HG02973 (cell line): ENCODE data around the gene SNTG2.

Source experiments
- ATAC-seq: cut with Tn5 transposase; IDR thresholded peaks from one replicate; pipeline ENCODE4 v1.9.1; 2021; ENCODE audit warnings: moderate library complexity; ENCODE audit not compliant: unreplicated experiment

The SNTG2 gene

DNA sequence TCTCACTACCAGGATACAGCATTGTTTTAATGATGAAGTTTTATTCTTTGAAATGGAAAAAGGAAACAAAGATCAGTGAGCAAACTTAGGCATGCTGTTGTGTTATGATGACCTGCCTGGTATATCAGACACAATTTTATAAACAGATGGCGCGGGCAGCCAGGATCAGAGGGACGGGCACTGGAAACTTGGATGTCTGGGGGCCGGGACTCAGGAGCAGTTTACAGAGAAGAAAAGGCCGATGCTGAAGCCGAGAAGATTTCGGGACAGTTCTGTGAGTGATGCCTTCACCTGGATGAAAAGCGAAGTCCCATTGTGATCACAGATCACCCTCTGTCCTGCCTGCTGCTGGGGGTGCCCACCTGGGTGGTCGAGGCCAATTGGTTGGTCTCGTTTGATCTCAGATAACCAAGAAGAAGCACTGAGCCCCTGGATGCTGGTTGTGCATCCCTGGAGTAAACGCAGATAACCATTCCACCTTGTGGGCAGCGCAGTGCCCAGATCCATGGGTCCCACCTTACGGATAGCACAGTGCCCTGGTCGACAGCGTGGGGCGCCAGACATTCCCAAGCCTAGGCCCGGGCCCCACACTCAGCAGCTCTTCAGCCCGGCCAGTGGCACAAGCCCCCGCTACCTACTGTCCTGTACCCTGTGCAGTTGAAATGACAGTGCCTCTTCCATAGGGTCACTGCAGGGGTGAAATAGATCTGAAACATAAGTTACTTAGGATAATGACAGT is 279.7 kb downstream of the SNTG2 start:
- ATAC-seq = no peak

DNA sequence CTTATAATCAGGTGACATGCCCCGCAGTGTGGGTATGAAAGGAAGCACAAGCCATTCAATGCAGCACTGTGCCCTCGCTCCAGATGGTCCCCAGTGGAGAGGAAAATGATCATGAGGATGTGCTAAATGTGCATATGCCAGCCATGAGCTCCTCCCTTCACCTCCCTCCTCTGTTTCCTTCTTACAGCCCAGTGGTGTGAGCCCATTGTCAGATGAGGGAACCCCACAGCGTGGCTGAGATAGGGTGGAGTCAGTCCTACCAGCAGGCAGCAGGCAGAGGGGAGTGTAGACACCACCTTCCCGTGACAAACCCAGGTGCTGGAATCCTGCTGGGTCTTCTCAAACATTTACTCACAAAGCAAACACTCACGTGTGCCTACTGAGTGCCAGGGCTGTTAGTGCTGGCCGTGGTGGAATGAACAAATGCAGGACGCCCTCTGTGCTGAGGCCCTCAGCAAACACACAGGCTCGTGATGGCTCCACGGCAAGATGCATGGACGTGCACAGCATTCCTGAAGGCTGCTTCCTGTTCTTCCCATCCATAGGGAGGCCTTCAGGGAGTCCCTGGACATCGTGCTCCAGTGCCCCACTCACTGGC is 280.9 kb downstream of the SNTG2 start:
- no peak for ATAC-seq

DNA sequence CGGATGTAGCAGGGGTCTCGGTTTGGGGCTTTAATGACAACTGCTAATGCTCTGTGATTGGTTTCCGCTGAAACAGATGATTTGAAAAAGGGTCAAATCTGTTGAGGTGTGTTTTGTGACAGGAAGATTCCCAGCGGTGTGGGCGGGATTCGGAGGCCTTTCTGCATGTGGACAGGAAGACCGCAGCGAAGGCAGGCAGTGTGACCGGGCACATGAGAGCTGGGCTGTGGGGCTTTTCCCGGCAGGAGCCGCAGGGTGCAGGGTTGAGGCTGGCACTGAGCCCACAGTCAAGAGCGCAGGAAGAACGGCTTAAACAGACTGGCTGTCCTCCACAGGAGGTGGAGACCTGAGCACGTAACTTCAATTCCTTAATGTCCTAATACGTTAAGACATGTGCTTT is 282.6 kb downstream of the SNTG2 start:
- ATAC-seq = no peak

DNA sequence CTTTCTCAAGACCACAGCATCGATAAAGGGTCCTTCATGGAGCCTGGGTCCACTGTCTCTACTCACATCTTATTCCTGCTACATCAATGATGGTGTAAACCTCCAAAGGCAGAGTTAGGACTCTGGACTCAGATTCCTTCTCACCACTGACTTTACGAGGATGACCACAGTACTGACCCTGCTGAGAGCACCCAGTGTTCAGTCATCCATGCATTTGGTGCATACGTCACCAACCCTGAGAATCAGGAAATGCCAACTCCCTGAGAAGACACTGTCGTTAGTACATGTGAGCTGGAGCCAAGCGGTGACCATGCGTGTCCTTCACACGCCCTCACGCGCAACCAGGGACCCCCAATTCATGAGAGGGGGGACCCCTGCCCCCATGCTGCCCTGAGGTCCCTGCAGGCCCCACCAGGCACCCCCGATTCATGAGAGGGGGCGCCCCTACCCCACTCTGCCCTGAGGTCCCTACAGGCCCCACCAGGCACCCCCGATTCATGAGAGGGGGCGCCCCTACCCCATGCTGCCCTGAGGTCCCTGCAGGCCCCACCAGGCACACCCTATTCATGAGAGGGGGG is 284.2 kb downstream of the SNTG2 start:
- no peak for ATAC-seq

DNA sequence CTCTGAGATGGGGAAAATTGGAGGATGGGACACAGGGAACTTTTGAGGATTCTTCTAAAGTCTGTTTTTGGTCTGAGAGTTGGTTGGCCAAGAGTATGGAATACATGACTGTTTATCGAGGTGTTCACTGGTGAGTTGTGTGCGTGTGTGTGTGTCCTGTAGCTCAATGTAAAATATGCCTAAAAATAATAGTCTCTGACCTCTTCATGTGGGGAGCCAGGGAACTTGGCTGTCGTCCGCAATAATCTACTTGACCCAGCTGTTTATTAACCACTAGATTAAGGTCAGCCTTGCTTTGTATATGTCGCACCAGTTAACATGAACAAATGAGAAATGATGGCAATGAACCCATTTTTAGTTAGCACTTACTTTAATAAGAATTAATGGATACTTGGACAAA is 285.2 kb downstream of the SNTG2 start:
- ATAC-seq = no peak

DNA sequence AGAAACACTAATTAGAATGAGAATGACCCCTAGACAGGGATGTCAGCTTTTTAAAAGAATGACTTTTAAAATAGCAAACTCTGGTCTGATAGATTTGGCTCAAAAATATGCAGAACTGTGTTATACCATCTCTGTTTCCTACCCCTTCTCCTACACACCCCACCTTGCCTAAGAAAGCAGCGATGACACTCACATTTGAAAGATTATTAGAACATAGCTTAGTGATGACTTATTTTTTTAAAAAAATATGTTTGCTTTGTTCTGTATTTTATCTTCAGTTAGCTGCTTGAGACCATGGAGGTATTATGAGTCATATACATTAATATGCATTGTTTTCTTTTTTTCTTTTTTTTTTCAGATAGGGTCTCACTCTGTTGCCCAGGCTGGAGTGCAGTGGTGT is 286.0 kb downstream of the SNTG2 start:
- no peak for ATAC-seq

DNA sequence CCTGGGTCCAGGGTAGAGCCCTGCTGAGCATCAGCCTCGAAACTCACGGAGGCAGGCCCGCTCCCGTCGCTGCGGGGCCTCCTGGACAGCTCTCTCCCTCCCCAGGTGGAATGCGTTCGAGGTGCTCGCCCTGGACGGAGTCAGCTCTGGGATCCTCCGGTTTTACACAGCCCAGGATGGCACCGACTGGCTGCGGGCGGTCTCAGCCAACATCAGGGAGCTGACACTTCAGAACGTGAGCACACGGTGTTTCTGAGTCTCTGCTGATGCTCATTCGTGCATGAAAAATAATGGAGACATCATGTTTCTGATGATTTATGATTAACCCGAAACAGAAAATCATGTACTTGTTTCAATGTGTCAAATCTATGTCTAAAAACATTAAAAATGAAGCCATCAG is 287.1 kb downstream of the SNTG2 start:
- ATAC-seq = no peak

DNA sequence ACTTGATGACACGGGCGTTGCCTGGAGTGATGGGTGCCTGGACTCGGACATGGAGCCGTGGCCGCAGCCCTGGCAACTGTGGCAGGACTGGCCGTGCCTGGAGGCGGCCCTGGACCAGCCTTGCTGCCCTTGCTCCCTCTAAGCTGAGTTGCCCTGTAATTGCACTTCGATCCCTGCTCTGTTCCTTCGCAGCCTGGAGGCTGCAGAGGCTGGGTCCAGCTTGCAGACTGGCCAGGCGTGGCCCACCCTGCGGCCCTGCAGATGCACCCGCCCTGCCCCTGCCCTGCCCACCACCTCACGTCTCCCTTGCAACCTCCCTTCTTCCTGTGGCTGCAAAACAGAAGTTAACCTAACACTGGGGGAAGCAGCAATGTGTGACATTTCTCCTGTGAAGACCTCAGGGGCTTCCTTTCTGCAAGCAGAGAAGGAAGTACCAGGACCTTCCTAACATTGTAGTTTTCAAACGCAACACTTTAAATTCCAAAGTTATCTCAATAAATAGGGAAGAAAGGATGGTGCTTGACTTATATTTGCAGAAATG is 288.0 kb downstream of the SNTG2 start:
- no peak for ATAC-seq

DNA sequence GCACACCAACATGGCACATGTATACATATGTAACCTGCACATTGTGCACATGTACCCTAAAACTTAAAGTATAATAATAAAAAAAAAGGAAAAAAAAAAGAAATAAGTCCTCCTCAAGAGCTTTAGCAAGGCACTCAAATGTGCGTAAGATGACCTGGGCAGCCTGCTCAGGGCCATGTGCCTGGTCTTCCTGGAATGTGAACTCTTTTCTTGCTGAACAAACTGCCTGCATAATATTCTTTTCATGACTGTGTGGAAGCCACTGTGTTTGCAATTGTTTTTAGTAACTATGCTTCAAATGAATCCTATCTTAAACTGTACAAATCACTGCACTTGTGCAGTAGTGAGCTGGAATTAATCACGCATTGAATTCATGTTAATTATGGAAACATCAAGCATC is 294.5 kb downstream of the SNTG2 start:
- no peak for ATAC-seq

DNA sequence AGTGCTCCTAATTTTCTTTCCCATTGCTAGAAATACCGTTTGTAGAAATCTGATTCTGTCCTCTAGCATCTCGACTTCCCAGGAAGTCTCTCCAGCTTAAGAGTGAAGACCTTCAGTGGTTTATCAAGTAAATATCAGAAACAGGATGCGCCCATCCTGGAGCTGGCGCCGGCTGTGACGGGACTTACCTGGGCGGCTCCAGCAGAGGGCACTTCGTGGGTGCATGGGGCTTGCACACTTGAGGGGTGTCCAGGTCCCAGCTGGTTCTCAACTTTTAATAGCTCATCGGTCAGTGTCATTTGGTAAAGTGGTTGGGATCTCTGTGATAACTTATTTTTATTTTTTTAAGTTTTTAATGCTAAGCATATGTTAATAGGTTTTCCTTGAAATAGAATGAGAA is 295.6 kb downstream of the SNTG2 start:
- no peak for ATAC-seq

DNA sequence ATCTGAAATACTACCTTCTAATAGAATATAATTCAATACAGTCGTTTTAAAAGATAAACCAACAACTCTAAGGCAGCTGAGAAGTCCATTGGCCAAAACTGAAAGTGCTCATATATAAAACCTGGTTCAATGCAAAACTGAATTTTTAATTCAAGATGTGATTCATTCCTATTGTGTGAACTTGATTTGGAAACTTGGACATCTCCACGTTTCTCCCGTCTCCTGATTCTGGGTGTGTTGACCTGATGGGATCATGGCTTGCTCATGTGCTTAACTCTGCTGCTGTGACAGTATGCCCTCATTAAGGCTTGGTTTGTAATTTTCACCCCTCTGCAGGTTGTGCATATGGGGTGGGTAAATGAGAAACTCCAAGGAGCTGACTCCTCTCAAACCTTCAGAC is 296.3 kb downstream of the SNTG2 start:
- ATAC-seq = no peak

DNA sequence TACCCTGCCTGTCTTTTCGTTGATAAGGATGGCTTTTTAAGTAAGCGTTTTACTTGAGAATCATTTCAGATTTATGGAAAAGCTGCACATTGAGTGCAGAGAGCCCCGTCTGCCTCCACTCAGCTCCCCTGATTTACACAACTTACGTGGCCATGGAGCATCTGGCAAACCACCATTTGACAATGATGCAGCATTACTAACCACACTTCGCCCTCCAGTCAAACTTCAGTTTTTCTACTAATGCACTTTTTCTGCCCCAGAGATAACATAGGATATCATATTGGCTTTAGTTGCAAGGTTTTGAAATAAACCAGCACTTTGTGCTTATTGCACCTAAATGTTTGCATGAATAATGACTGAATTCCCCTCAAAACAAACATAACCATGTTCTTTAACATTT is 297.5 kb downstream of the SNTG2 start:
- no peak for ATAC-seq

DNA sequence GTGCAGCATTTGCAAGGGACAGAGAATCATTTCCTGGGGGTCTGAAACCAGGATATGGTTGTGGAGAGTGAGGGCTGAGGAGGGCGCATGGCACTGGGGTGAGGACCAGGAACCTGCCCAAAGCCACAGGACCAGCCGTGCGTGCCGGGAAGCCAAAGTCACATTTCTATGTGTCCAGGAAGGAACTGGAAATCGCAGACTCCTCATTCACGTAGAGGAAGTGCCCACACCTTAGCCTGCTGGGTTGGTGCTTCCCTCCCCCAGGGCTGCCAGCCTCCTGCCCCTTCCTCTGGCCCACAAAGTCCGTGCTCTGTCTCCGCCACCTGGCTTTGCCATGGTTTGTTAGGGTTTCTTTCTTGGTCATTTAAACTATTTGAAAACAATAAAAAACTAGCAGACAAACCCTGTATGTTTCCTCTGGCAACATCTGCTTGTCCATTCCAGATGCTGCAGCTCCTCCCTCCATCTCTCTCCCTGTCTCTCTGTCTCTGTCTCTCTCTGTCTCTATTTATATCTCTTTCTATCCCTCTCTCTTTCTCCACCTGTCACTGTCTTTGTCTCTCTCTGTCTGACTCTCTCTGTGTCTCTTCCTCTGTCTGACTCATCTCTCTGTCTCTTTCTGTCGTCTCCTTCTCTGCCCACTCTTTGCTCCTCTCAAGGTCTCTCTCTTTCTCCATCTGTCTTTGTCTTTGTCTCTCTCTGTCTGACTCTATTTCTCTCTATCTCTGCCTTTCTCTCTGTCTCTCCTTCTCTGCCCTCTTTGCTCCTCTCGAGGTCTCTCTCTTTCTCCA is 299.4 kb downstream of the SNTG2 start:
- no peak for ATAC-seq

DNA sequence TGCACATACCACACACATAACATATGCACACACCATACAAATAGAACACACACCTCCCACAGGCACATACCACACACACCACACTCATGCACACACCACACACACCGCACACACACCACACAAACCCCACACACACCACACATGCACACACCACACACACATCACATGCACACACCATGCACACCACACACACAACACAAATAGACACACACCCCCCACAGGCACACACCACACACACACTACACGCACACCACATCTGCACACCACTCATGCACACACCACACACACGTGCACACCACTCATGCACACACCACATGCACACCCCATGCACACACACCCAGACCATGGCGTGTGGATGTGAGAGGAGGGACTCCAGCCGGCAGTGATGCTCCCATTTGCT is 300.9 kb downstream of the SNTG2 start:
- ATAC-seq = no peak

DNA sequence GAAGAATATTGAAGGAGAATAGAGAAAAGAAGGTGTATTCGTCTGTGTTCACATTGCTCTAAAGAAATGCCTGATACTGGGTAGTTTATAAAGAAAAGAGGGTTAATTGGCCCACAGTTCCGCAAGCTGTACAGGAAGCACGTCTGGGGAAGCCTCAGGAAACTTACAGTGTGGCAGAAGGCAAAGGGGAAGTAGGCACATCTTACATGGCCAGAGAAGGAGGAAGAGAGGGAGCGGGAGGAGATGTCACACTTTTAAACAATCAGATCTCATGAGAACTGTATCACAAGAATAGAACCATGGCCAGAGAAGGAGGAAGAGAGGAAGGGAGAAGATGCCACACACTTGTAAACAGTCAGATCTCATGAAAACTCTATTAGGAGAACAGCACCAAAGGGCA is 303.0 kb downstream of the SNTG2 start:
- no peak for ATAC-seq

DNA sequence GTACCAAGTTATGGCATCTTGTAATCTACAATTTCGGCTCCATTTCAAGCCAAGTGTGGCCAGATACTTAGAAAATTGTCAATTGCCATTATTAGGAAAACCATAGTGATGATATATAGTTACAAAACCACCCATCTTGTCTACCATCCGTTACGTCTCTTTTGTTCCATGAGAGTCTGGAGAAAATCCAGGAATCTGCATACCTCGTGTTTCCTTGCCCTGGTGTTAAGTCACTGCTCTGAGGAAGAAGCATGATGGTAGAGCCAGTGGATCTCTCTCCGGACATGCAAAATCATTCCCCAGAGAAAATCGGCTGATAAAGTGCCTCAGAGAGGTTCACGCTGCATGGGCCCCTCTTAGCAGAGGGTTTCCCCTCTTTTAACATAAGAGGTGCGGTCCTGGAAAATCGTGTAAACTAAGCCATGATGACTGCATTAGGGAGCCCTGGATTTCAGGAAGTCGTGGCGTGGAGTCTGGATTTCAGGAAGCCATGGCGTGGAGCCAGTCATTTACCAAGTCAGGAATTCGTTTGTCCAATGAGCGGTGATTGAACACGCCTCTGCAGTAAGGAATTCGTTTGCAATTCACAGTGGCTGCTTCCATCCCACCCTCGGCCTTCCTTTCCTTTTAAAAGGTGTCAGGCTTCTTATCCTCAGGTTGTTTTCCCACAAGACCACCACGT is 304.2 kb downstream of the SNTG2 start:
- no peak for ATAC-seq

DNA sequence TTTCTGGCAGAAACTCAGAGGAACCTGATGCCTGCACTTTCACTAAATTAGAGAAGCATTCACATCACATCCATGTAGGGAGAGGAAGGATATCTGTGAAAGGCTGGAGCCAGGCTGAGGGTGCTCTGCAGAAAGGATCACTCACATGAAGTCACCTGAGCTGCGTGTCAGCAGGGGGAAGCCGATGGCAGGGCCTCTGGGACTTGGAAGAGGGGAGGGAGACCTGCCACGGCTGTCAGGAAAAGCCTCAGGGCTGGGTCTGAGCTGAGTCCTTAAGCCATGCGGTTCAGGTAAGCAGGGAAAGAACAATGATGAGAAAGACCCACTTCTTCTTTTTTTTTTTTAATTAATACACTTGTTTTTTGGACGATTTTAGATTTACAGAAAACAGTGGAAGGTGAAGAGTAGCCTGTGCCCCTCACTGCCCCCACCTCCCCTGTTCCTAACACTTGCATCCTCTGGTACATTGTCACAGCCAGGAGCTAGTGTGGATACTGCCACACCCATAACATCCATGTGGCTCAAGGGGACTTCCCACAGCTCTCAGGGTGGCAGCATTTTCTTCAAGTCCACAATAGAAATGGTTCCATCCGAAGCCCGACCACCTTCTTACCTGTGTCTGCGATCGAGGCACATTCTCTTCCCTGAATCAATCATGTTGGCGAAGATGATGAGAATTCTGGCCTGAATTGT is 306.1 kb downstream of the SNTG2 start:
- ATAC-seq = no peak

DNA sequence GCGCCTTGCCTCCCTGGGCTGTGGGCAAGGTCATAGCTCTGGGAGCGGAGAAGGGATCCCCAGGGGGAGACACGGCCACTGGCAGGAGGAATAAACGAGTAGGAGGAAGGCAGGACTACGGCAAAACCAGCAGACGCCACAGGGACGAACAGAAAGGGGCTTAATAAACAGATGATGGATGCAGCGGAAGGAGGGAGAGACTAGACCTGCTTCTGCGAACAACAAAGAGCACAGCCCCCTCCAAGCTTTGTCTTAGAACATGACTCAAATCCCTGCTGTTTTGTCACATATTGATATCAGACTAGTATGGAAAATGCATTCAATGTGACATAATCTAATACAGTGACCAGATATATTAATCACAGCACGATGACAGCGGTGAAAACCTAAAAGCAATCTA is 306.7 kb downstream of the SNTG2 start:
- ATAC-seq = no peak

DNA sequence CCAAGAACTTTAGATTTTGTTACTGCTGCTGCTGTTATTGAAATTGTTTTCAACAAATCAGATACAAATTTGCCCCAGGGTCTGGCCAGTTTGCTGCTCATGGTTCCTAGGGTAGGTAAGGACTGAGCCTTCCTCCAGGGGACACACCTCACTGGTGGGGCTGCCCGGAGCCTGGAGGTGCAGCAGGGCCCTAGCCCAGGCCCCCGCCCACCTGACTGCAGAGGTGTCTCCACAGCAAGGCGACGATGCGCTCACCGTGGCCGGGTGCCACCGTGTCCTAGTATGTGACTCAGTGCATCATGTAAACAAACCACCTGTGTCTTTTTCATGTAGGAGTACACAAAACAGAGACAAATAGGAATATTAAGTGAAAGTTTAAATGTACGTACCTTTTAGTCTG is 309.1 kb downstream of the SNTG2 start:
- no peak for ATAC-seq

DNA sequence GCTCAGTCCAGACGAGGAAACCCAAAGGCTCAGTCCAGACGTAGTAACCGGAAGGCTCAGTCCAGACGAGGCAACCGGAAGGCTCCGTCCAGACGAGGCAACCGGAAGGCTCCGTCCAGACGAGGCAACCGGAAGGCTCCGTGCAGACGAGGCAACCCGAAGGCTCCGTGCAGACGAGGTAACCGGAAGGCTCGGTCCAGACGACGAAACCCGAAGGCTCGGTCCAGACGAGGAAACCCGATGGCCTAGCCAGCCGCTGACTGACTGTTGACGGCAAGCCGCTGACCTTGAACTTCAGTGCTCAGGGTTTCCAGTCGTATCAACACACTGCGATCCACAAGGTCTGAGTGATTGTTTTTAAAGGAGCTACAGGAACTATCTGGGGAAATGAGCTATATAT is 312.0 kb downstream of the SNTG2 start:
- no peak for ATAC-seq
